DOHH2 (cell line): ENCODE measurements around the gene TBC1D14.

Experiments used
- H3F3A ChIP-seq: fragments of 200-600 bp; sonication (generic), shearing (Covaris generic); 2 replicates; pipeline ENCODE4 v1.6.0; 2016; ENCODE audit warnings: antibody characterized with exemption, mild to moderate bottlenecking; ENCODE audit not compliant: control insufficient read depth, insufficient read depth
- H3K27ac ChIP-seq: fragments of 200-600 bp; sonication (generic); 2 replicates; pipeline ENCODE4 v1.5.1; 2014; ENCODE audit warnings: low read depth, mild to moderate bottlenecking, low read length, moderate library complexity
- H3K27me3 ChIP-seq: fragments of 200-600 bp; sonication (generic); 2 replicates; pipeline ENCODE4 v1.6.1; 2014; ENCODE audit warnings: mild to moderate bottlenecking, low read length, mixed read lengths; ENCODE audit not compliant: control insufficient read depth
- H3K36me3 ChIP-seq: fragments of 200-600 bp; sonication (generic); 2 replicates; pipeline ENCODE4 v1.6.1; 2014; ENCODE audit warnings: mild to moderate bottlenecking, low read length, moderate library complexity, mixed read lengths; ENCODE audit not compliant: control insufficient read depth
- H3K4me1 ChIP-seq: fragments of 200-600 bp; sonication (generic); 2 replicates; pipeline ENCODE4 v1.6.1; 2014; ENCODE audit warnings: mild to moderate bottlenecking, low read length, mixed read lengths; ENCODE audit not compliant: control insufficient read depth
- H3K4me2 ChIP-seq: fragments of 200-600 bp; sonication (generic); 2 replicates; pipeline ENCODE4 v1.6.0; 2014; ENCODE audit warnings: mild to moderate bottlenecking, low read length, moderate library complexity
- H3K4me3 ChIP-seq: fragments of 200-600 bp; sonication (generic); 2 replicates; pipeline ENCODE4 v1.5.1; 2014; ENCODE audit warnings: mild to moderate bottlenecking, low read length, mixed read lengths
- H3K79me2 ChIP-seq: fragments of 200-600 bp; sonication (generic); 2 replicates; pipeline ENCODE4 v1.6.1; 2014; ENCODE audit warnings: mild to moderate bottlenecking, low read length, mixed read lengths; ENCODE audit not compliant: control insufficient read depth
- H3K9me2 ChIP-seq: fragments of 200-600 bp; sonication (generic); replicated peaks from 2 replicates; pipeline ENCODE4 v1.6.1; 2014; ENCODE audit warnings: mild to moderate bottlenecking, low read length, mixed read lengths; ENCODE audit not compliant: control insufficient read depth
- H3K9me3 ChIP-seq: fragments of 200-600 bp; sonication (generic); 2 replicates; pipeline ENCODE4 v1.6.1; 2014; ENCODE audit warnings: antibody characterized with exemption, low read length, mixed read lengths; ENCODE audit not compliant: control insufficient read depth, insufficient read depth
- H4K20me1 ChIP-seq: fragments of 200-600 bp; sonication (generic); 2 replicates; pipeline ENCODE4 v1.6.0; 2014; ENCODE audit warnings: low read depth, mild to moderate bottlenecking, antibody characterized with exemption, low read length, moderate library complexity; ENCODE audit not compliant: control insufficient read depth, insufficient read depth
- CTCF ChIP-seq: fragments of 200-600 bp; sonication (generic); IDR thresholded peaks from one replicate; pipeline ENCODE4 v1.5.1; 2014; ENCODE audit warnings: antibody characterized with exemption, mild to moderate bottlenecking, low read depth, low read length; ENCODE audit not compliant: poor library complexity, severe bottlenecking
- EZH2phosphoT487 ChIP-seq: fragments of 200-600 bp; sonication (generic); IDR thresholded peaks from 2 replicates; pipeline ENCODE4 v1.6.1; 2017; ENCODE audit warnings: borderline replicate concordance, mild to moderate bottlenecking, antibody characterized with exemption, low read length, moderate library complexity, mixed read lengths

TBC1D14 gene

DNA sequence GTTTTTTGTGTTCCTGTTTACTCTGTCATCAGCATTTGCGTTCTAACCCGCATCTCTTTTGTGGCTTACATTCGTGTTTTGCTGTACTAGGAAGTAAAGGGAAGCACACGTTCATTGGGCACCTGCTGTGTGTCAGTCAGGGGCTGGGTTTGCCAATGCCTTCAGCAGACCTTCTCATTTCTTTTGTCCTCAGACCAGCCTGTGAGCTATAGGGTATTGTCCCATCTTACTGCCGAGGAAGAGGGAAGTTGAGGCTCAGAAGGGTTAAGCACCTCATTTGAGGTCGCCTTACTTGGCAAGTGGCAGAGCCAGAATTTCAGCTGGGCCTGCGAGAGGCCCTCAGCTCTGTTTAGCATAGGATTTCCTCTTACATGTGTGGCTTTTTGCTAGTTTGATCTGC is 8.7 kb downstream of the TBC1D14 start:
- no peaks in the 10 kb centered on the region for H3K27me3 ChIP-seq
- H3K9me2 ChIP-seq = no peaks in the 10 kb centered on the region
- H3K9me3 ChIP-seq = no peaks in the 10 kb centered on the region
- peak overlapping the region; percentile 48 for H3K4me3 ChIP-seq
- H3K4me2 ChIP-seq = peak overlapping the region; percentile 66
- H4K20me1 ChIP-seq = peaks cover 3% of the 10 kb centered on the region; the same call in 1 of the 2 replicates
- peaks cover 52% of the 10 kb centered on the region for H3K4me1 ChIP-seq
- H3F3A ChIP-seq = peaks cover 9% of the 10 kb centered on the region
- TF ChIP-seq CTCF (no peak), EZH2phosphoT487 (no peak)
- H3K27ac ChIP-seq = peak overlapping the region; percentile 63
- peaks cover 95% of the 10 kb centered on the region for H3K79me2 ChIP-seq
- peaks cover 27% of the 10 kb centered on the region for H3K36me3 ChIP-seq

GRCh38 chr4:6920171-6920570 is 10.5 kb downstream of the TBC1D14 start:
- H3K27ac ChIP-seq = no peak overlapping the region
- H3K4me1 ChIP-seq = peaks cover 37% of the 10 kb centered on the region
- no peaks in the 10 kb centered on the region for H3K9me2 ChIP-seq
- peaks cover 45% of the 10 kb centered on the region for H3K36me3 ChIP-seq
- peaks cover 95% of the 10 kb centered on the region for H3K79me2 ChIP-seq
- no peak overlapping the region for H3K4me2 ChIP-seq
- no peaks in the 10 kb centered on the region for H3K27me3 ChIP-seq
- peaks cover 6% of the 10 kb centered on the region; the same call in 1 of the 2 replicates for H4K20me1 ChIP-seq
- no peak overlapping the region for H3K4me3 ChIP-seq
- no peak for TF ChIP-seq CTCF
- H3K9me3 ChIP-seq = no peaks in the 10 kb centered on the region
- peaks cover 9% of the 10 kb centered on the region for H3F3A ChIP-seq

DNA sequence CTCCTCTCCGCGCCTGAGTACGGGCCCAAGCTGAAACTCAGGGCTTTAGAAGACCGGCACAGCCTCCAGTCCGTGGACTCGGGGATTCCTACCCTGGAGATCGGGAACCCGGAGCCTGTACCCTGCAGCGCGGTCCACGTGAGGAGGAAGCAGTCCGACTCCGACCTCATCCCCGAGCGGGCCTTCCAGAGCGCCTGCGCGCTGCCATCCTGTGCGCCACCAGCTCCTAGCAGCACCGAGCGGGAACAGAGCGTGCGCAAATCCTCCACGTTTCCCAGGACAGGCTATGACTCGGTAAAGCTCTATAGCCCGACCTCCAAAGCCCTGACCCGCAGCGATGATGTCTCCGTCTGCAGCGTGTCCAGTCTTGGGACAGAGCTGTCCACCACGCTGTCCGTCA is 13.9 kb downstream of the TBC1D14 start:
- no peak for TF ChIP-seq EZH2phosphoT487
- TF ChIP-seq CTCF = no peak
- Histone ChIP-seq H3K9me3 (no peaks in the 10 kb centered on the region), H3K79me2 (peaks cover 96% of the 10 kb centered on the region), H3K4me1 (peaks cover 4% of the 10 kb centered on the region), H3K4me2 (no peak overlapping the region), H3K9me2 (no peaks in the 10 kb centered on the region), H3K36me3 (peaks cover 54% of the 10 kb centered on the region), H3K27me3 (no peaks in the 10 kb centered on the region), H3K4me3 (no peak overlapping the region), H3F3A (no peaks in the 10 kb centered on the region), H4K20me1 (peaks cover 9% of the 10 kb centered on the region; the same call in 1 of the 2 replicates), H3K27ac (no peak overlapping the region)
